K562 (cell line): Measurements from ENCODE around the gene SPATA33. TPM values are rescaled to one million over a fixed set of nuclear protein-coding genes. Genes with fewer than 3 reads are reported as not detected.
A peak's percentile ranks its signal among the peaks of the same experiment; 100 is the strongest.

ENCODE experiments used
- NFYB ChIP-seq: IDR thresholded peaks from 2 replicates; pipeline ENCODE4 v1.6.1; 2011; ENCODE audit warnings: mild to moderate bottlenecking, moderate library complexity; ENCODE audit not compliant: insufficient read length; ENCODE audit errors: extremely low read depth
- NR3C1 ChIP-seq: sonication (generic); formaldehyde crosslinking; IDR thresholded peaks from 2 replicates; pipeline ENCODE4 v1.8.1; 2022; ENCODE audit warnings: missing genetic modification reagents
- RBBP5 ChIP-seq: fragments of 200-600 bp; sonication (generic); IDR thresholded peaks from 2 replicates; pipeline ENCODE4 v1.6.1; 2012; ENCODE audit warnings: borderline replicate concordance, mild to moderate bottlenecking, low read length, control low read depth, inconsistent platforms; ENCODE audit not compliant: insufficient read depth, poor library complexity, severe bottlenecking
- SAFB2 ChIP-seq: fragments of 200-400 bp; formaldehyde crosslinking; IDR thresholded peaks from 2 replicates; pipeline ENCODE4 v1.6.1; 2018; ENCODE audit warnings: borderline replicate concordance, low read length, low read depth, moderate library complexity; ENCODE audit not compliant: severe bottlenecking
- TGIF2 ChIP-seq: sonication (generic); formaldehyde crosslinking; IDR thresholded peaks from 2 replicates; pipeline ENCODE4 v1.8.1; 2022; ENCODE audit warnings: mild to moderate bottlenecking, missing genetic modification reagents, moderate library complexity
- ZNF133 ChIP-seq: fragments of 250-450 bp; sonication (Bioruptor Pico); IDR thresholded peaks from 2 replicates; pipeline ENCODE4 v1.4.0; 2020; ENCODE audit warnings: mild to moderate bottlenecking
- ZNF586 ChIP-seq: fragments of 450-650 bp; formaldehyde crosslinking; conservative IDR thresholded peaks from 2 replicates; pipeline ENCODE4 v1.4.0; 2020; ENCODE audit warnings: mild to moderate bottlenecking, moderate library complexity
- polyA plus RNA-seq, 8 experiments: library from polyadenylated mRNA; depleted of rRNA in 4 of 8; stranded (reverse) in 5 of 8; unstranded in 3 of 8; fragments of >200 nt; fragmentation: Nextera tagmentation in 2 of 8; fragmentation: Illumina TruSeq in 1 of 8; extraction: Ambion mirVana in 2 of 8; extraction: Trizol in 1 of 8; gene quantifications; 2 replicates each; pipeline versions ENCODE4 v1.2.1 to v1.2.3, GENCODE V29; 2011 to 2014; ENCODE audit warnings: inconsistent platforms in 1 of 8, missing spikeins in 1 of 8
- total RNA-seq, 7 experiments: library from RNA; depleted of rRNA in 6 of 7; stranded (reverse); fragments of >200 nt in 6 of 7; fragmentation: Illumina TruSeq in 2 of 7; extraction: Trizol in 2 of 7; gene quantifications; 2 replicates each; pipeline versions ENCODE4 v1.2.1 to v1.2.3, GENCODE V29; 2011 to 2021; ENCODE audit warnings: low replicate concordance in 1 of 7
- TF ChIP-seq, protein P1 (sequence below): IDR thresholded peaks from 2 replicates; pipeline ENCODE4 v1.6.1; 2016; ENCODE audit warnings: missing genetic modification characterization, missing compliant biosample characterization
- TF ChIP-seq, protein P2 (sequence below): fragments of 450-650 bp; IDR thresholded peaks from 2 replicates; pipeline ENCODE4 v1.6.1; 2017; ENCODE audit warnings: antibody characterized with exemption, mild to moderate bottlenecking
- TF ChIP-seq, protein P3 (sequence below): fragments of 450-650 bp; formaldehyde crosslinking; IDR thresholded peaks from 2 replicates; pipeline ENCODE4 v1.4.0; 2020; ENCODE audit warnings: mild to moderate bottlenecking, moderate library complexity
- TF ChIP-seq, protein P4 (sequence below): fragments of 250-450 bp; sonication (Bioruptor Pico); IDR thresholded peaks from 2 replicates; pipeline ENCODE4 v1.4.0; 2020; ENCODE audit warnings: mild to moderate bottlenecking, moderate library complexity, borderline replicate concordance

SPATA33 gene
- total and polyA plus RNA-seq, 9 of the 15 experiments (the other 6 are each of a cell fraction or from before 2014, with no cell fraction given): 4.0 to 20.0 (median 11.8) TPM

DNA sequence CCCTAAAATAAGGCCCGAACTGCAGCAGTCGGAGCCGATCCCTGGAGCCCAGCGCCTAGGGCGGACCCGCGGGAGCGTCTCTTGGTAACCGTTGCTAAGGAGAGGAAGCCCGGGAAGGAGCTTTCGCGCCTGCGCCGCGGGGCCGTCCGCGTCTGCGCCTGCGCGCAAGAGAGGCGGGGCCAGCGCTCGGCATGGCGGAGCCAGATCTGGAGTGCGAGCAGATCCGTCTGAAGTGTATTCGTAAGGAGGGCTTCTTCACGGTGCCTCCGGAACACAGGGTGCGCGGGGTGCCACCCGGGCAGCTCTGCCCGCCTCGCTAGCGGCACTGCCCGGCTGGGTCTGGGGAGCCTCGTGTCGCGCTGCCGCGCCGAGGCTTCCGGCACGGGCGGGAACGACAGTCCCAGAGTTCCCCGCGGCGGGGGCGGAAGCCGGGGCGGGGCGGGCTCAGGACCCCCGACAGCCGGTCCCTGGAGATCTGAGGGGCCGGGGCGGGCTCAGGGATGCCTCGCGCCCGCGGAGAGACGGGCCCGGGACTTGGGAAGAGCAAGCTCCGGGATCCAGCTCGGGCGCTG lies 29.0 kb downstream of the SPATA33 start, which contains the start of gene CDK10 (continued):
- TF ChIP-seq, protein P1, sequence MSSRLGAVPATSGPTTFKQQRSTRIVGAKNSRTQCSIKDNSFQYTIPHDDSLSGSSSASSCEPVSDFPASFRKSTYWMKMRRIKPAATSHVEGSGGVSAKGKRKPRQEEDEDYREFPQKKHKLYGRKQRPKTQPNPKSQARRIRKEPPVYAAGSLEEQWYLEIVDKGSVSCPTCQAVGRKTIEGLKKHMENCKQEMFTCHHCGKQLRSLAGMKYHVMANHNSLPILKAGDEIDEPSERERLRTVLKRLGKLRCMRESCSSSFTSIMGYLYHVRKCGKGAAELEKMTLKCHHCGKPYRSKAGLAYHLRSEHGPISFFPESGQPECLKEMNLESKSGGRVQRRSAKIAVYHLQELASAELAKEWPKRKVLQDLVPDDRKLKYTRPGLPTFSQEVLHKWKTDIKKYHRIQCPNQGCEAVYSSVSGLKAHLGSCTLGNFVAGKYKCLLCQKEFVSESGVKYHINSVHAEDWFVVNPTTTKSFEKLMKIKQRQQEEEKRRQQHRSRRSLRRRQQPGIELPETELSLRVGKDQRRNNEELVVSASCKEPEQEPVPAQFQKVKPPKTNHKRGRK (tag): no peak
- TF ChIP-seq ZNF133 (CRISPR knock-in tag) (no peak), TGIF2 (CRISPR knock-in tag) (no peak), SAFB2 (no peak), NFYB (no peak), RBBP5 (peak; percentile 96), NR3C1 (CRISPR knock-in tag) (0 out of 2 replicates have a peak, but pooled peaks have one; percentile 15), ZNF586 (CRISPR knock-in tag) (no peak)
- TF ChIP-seq, protein P2, sequence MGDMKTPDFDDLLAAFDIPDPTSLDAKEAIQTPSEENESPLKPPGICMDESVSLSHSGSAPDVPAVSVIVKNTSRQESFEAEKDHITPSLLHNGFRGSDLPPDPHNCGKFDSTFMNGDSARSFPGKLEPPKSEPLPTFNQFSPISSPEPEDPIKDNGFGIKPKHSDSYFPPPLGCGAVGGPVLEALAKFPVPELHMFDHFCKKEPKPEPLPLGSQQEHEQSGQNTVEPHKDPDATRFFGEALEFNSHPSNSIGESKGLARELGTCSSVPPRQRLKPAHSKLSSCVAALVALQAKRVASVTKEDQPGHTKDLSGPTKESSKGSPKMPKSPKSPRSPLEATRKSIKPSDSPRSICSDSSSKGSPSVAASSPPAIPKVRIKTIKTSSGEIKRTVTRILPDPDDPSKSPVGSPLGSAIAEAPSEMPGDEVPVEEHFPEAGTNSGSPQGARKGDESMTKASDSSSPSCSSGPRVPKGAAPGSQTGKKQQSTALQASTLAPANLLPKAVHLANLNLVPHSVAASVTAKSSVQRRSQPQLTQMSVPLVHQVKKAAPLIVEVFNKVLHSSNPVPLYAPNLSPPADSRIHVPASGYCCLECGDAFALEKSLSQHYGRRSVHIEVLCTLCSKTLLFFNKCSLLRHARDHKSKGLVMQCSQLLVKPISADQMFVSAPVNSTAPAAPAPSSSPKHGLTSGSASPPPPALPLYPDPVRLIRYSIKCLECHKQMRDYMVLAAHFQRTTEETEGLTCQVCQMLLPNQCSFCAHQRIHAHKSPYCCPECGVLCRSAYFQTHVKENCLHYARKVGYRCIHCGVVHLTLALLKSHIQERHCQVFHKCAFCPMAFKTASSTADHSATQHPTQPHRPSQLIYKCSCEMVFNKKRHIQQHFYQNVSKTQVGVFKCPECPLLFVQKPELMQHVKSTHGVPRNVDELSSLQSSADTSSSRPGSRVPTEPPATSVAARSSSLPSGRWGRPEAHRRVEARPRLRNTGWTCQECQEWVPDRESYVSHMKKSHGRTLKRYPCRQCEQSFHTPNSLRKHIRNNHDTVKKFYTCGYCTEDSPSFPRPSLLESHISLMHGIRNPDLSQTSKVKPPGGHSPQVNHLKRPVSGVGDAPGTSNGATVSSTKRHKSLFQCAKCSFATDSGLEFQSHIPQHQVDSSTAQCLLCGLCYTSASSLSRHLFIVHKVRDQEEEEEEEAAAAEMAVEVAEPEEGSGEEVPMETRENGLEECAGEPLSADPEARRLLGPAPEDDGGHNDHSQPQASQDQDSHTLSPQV: peak; percentile 75
- TF ChIP-seq, protein P3, sequence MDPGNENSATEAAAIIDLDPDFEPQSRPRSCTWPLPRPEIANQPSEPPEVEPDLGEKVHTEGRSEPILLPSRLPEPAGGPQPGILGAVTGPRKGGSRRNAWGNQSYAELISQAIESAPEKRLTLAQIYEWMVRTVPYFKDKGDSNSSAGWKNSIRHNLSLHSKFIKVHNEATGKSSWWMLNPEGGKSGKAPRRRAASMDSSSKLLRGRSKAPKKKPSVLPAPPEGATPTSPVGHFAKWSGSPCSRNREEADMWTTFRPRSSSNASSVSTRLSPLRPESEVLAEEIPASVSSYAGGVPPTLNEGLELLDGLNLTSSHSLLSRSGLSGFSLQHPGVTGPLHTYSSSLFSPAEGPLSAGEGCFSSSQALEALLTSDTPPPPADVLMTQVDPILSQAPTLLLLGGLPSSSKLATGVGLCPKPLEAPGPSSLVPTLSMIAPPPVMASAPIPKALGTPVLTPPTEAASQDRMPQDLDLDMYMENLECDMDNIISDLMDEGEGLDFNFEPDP: no peak
- TF ChIP-seq, protein P4, sequence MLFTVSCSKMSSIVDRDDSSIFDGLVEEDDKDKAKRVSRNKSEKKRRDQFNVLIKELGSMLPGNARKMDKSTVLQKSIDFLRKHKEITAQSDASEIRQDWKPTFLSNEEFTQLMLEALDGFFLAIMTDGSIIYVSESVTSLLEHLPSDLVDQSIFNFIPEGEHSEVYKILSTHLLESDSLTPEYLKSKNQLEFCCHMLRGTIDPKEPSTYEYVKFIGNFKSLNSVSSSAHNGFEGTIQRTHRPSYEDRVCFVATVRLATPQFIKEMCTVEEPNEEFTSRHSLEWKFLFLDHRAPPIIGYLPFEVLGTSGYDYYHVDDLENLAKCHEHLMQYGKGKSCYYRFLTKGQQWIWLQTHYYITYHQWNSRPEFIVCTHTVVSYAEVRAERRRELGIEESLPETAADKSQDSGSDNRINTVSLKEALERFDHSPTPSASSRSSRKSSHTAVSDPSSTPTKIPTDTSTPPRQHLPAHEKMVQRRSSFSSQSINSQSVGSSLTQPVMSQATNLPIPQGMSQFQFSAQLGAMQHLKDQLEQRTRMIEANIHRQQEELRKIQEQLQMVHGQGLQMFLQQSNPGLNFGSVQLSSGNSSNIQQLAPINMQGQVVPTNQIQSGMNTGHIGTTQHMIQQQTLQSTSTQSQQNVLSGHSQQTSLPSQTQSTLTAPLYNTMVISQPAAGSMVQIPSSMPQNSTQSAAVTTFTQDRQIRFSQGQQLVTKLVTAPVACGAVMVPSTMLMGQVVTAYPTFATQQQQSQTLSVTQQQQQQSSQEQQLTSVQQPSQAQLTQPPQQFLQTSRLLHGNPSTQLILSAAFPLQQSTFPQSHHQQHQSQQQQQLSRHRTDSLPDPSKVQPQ (CRISPR knock-in tag): no peak
